A673 (cell line): ENCODE results near the gene MYRFL. TPM values are rescaled to one million over a fixed set of nuclear protein-coding genes. Genes with fewer than 3 reads are reported as not detected.

Experiments
- BruUV-seq: library from RNA; stranded (reverse); fragments of 400-500 nt; replicated peaks from 2 replicates; lab custom pipeline; 2021; lab: Mats Ljungman, UMichigan
- CTCF ChIA-PET: fragments of 300-600 bp; sonication (Branson Sonifier 250); formaldehyde crosslinking; loops from one replicate; lab custom pipeline; 2022; ENCODE audit warnings: antibody characterized with exemption; lab: Charles Lee
- POLR2A ChIA-PET: fragments of 300-600 bp; sonication (Branson Sonifier 250); formaldehyde crosslinking; loops from one replicate; lab custom pipeline; 2022; ENCODE audit warnings: antibody characterized with exemption; ENCODE audit not compliant: low non-redundant PET; lab: Charles Lee
- DNase-seq: peaks from one replicate; pipeline ENCODE4 v3.0.0-alpha.2; 2015; ENCODE audit warnings: low spot score
- H3K27ac ChIP-seq: fragments of 200-600 bp; sonication (generic); 2 replicates; pipeline ENCODE4 v1.5.1; 2016; ENCODE audit warnings: mixed run types, low read depth, mild to moderate bottlenecking, mixed read lengths, antibody characterized with exemption, low read length; ENCODE audit not compliant: poor library complexity, severe bottlenecking
- H3K27me3 ChIP-seq: fragments of 200-600 bp; sonication (generic); replicated peaks from 2 replicates; pipeline ENCODE4 v1.6.1; 2017; ENCODE audit warnings: mixed run types, low read depth, mild to moderate bottlenecking, mixed read lengths, antibody characterized with exemption, low read length; ENCODE audit not compliant: insufficient read depth, poor library complexity
- H3K36me3 ChIP-seq: fragments of 200-600 bp; sonication (generic); 2 replicates; pipeline ENCODE4 v1.6.1; 2016; ENCODE audit warnings: mixed run types, mild to moderate bottlenecking, mixed read lengths, antibody characterized with exemption, low read length; ENCODE audit not compliant: insufficient read depth, poor library complexity, severe bottlenecking
- H3K4me1 ChIP-seq: fragments of 200-600 bp; sonication (generic); 2 replicates; pipeline ENCODE4 v1.6.1; 2017; ENCODE audit warnings: mixed run types, mild to moderate bottlenecking, mixed read lengths, antibody characterized with exemption, low read length; ENCODE audit not compliant: insufficient read depth, poor library complexity, severe bottlenecking
- H3K4me3 ChIP-seq: fragments of 200-600 bp; sonication (generic); 2 replicates; pipeline ENCODE4 v1.5.1; 2016; ENCODE audit warnings: low read depth, mixed run types, mild to moderate bottlenecking, mixed read lengths, low read length; ENCODE audit not compliant: poor library complexity, severe bottlenecking
- H3K9me3 ChIP-seq: fragments of 200-600 bp; sonication (generic); 2 replicates; pipeline ENCODE4 v1.6.1; 2016; ENCODE audit warnings: mixed run types, low read depth, mild to moderate bottlenecking, mixed read lengths, antibody characterized with exemption, low read length; ENCODE audit not compliant: poor library complexity, severe bottlenecking
- CTCF ChIP-seq: fragments of 300-800, 200-600 bp; sonication (generic); conservative IDR thresholded peaks from 2 replicates; pipeline ENCODE4 v1.5.1; 2017; ENCODE audit warnings: low read depth, mild to moderate bottlenecking, antibody characterized with exemption, low read length, moderate library complexity, mixed read lengths
- EZH2 ChIP-seq: fragments of 200-600 bp; sonication (generic); IDR thresholded peaks from 2 replicates; pipeline ENCODE4 v1.6.1; 2017; ENCODE audit warnings: borderline replicate concordance, low read depth, mild to moderate bottlenecking, mixed read lengths, antibody characterized with exemption, low read length; ENCODE audit not compliant: poor library complexity, severe bottlenecking
- intact Hi-C: fragments of 100-400 bp; cut with micrococcal nuclease; formaldehyde crosslinking; loops from one replicate; pipeline ENCODE4 v1.10.0; 2022; ENCODE audit not compliant: unreplicated experiment
- total RNA-seq: library from RNA; stranded (reverse); gene quantifications from 2 replicates; pipeline ENCODE4 v1.2.3, GENCODE V29; 2021

MYRFL gene
- total RNA-seq, 1 experiment from 2014 or later = not detected

GRCh38 chr12:69972136-69972535 is 147.1 kb downstream of the MYRFL start:
- no peaks in the 10 kb centered on the region for H3K4me1 ChIP-seq
- POLR2A ChIA-PET = no interaction called here
- intact Hi-C loops = no loop called here
- H3K4me3 ChIP-seq = no peak overlapping the region
- H3K27me3 ChIP-seq = no peaks in the 10 kb centered on the region
- no peaks in the 10 kb centered on the region for H3K9me3 ChIP-seq
- H3K36me3 ChIP-seq = no peaks in the 10 kb centered on the region
- TF ChIP-seq CTCF (no peak), EZH2 (no peak)
- BruUV-seq = no TSS peak
- DNase-seq = no peak
- CTCF ChIA-PET = no interaction called here
- no peak overlapping the region for H3K27ac ChIP-seq

GRCh38 chr12:69978020-69978419 is 153.0 kb downstream of the MYRFL start:
- DNase-seq = no peak
- H3K27me3 ChIP-seq = no peaks in the 10 kb centered on the region
- TF ChIP-seq CTCF = no peak
- no peak for TF ChIP-seq EZH2
- no peaks in the 10 kb centered on the region for H3K4me1 ChIP-seq
- no peaks in the 10 kb centered on the region for H3K9me3 ChIP-seq
- no peaks in the 10 kb centered on the region for H3K36me3 ChIP-seq
- CTCF ChIA-PET = no interaction called here
- intact Hi-C loops = no loop called here
- H3K27ac ChIP-seq = no peak overlapping the region
- POLR2A ChIA-PET = no interaction called here
- H3K4me3 ChIP-seq = no peak overlapping the region
- no TSS peak for BruUV-seq

DNA sequence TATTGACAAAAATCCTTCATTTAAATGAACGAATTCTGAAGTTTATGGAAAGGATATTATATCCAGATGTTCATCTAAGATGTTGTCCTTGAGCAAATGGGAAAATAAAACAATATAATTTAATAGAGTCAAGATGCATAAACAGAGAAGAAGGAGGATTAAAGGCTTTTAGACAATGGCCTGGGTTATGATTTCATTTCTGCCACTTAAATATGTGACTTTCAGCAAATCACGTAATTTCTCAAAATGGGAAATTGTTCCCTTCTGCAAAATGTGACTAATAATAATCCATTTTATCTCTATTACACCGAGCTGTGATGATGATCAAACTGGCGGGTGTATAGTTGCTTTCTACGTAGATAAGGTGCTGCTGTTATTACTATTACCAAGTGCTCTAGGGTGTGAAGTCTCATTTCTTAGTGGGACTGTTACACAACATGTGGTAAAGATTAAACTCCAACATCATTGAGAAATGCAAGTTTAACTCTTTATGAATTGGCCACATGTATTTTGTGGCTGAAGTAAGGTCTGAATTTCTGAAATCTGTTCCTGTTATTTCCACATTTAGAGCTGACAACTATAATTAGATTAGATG is 157.0 kb downstream of the MYRFL start:
- H3K36me3 ChIP-seq = no peaks in the 10 kb centered on the region
- BruUV-seq = no TSS peak
- CTCF ChIA-PET = no interaction called here
- POLR2A ChIA-PET = no interaction called here
- TF ChIP-seq EZH2 = no peak
- no peak for TF ChIP-seq CTCF
- H3K9me3 ChIP-seq = no peaks in the 10 kb centered on the region
- no peaks in the 10 kb centered on the region for H3K27me3 ChIP-seq
- H3K4me3 ChIP-seq = no peak overlapping the region
- H3K27ac ChIP-seq = no peak overlapping the region
- intact Hi-C loops = no loop called here
- no peak for DNase-seq
- peaks cover 1% of the 10 kb centered on the region for H3K4me1 ChIP-seq
